Stimulated activated CD4-positive, alpha-beta T cell treated with anti-CD3 and anti-CD28 coated beads, Interleukin-12 subunit alpha, Interleukin-12 subunit beta, amount 100 ng/mL, for 48 hours (primary cell): Measurements from ENCODE around the gene TMEM94.
"Not testable (repeated sequence)": the region's sequence is repeated elsewhere in the genome, so short reads cannot be mapped to it uniquely, and the experiment has no call there.

Experiments used
- DNase-seq, 3 donors: peaks; one replicate each; pipeline ENCODE4 v3.0.0-alpha.2; 2020; ENCODE audit warnings: low read depth in 2 of 3, low spot score in 1 of 3

Gene TMEM94

DNA sequence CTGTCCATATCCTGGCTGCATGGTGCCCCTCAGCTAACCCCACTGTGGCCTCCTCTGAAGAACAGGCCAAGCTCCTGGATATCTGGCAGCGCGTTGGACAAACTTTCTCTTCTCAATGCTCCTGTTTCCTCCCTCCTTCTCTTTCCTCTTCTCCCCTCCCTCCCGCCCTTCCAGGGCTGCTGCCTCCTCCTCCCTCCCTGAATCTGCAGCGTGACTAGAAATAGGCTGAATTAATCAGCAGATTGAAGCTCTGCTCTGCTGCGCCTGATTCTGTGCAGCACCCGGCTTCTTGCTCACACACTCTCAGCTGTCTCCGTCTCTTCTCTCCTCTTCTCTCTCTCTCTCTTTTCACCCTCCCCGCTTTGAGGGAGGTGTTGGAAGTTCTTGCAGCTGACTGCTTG, 19.8 kb downstream of the TMEM94 start:
- no peak for DNase-seq

DNA sequence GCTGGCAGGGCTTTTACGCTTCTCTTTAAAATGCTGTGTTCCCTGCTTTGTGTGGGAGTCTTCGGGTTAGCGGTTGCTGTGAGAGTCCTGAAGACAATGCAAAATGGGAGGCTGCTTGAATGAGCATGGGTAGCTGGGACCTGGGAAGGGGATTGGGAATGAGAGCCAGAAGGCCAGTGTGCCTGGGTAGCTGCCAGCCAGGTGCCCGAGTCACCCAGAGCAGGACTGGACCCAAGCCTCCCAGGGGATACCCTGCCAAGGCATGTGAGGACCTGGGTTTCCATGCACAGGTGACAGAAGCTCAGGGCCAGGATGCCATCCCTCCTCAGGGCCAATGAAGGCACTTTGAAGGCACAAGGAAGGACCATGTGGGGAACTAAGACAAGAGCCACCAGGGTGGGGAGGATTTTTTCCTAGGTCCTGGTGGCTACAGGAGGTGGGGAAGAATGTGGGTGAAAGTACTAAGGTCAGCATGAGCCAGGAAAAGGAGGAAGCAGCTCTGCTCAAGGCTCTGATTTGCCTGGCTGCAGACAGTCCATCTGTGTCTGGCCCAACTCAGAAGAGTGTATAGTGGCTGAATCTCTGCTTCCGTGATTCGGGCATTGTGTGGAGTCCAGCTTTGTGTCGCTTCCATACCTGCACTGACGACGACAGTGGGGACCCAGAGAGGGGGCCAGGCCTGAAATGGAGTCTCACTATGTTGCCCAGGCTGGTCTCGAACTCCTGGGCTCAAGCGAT, 20.5 kb downstream of the TMEM94 start:
- DNase-seq: no peak

DNA sequence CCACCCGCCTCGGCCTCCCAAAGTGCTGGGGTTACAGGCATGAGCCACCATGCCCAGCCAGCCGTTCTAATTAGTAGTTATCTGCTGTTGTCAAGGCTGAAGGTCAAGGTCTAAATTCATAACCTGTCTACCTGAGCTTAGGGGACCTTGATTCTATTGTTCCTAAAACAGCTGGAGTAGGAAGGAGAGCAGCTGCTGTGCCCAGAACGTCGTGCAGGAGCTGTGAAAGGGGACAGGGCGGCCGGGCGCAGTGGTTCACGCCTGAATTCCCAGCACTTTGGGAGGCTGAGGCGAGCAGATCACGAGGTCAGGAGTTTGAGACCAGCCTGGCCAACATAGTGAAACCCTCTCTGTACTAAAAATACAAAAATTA, 21.0 kb downstream of the TMEM94 start:
- DNase-seq: not testable (repeated sequence)

DNA sequence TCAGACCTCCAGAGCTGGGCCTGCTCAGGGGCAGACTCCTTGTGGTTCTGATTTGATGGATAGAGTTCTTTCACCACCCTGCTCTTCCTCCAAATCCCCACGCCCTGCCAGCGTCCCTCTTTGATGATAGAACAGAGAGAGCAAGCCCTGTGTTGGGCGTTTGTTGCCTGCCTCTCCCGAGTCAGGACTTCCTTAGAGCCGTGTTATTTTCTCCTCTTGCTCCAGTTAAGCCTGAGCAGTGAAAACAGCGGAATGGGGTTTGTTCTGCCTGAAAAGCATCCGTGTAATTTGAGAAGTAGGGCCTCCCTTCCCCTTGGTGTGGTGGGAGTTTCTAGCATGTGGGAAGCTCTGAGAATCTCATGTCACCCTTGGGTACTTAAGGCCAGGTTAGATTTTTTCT, 22.1 kb downstream of the TMEM94 start:
- no peak for DNase-seq

DNA sequence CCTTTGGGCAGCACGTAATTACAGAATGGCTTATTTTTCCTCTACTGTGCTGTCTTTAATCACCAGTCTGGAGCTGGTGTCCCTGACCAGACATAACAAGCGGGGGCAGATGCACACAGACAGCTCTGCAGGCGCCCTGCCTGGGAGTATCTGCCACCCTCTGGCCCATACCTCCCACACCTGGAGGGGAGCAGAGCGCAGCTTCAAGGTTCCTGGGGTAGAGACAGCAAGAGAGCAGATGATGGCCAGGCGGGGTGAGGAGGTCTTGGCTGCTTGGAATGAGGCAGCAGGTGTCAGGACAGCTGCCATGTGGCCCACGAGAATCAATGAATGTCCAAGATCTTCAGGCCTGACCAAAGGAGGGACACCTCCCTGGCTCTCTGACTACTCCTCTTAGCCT, 23.8 kb downstream of the TMEM94 start:
- no peak for DNase-seq

DNA sequence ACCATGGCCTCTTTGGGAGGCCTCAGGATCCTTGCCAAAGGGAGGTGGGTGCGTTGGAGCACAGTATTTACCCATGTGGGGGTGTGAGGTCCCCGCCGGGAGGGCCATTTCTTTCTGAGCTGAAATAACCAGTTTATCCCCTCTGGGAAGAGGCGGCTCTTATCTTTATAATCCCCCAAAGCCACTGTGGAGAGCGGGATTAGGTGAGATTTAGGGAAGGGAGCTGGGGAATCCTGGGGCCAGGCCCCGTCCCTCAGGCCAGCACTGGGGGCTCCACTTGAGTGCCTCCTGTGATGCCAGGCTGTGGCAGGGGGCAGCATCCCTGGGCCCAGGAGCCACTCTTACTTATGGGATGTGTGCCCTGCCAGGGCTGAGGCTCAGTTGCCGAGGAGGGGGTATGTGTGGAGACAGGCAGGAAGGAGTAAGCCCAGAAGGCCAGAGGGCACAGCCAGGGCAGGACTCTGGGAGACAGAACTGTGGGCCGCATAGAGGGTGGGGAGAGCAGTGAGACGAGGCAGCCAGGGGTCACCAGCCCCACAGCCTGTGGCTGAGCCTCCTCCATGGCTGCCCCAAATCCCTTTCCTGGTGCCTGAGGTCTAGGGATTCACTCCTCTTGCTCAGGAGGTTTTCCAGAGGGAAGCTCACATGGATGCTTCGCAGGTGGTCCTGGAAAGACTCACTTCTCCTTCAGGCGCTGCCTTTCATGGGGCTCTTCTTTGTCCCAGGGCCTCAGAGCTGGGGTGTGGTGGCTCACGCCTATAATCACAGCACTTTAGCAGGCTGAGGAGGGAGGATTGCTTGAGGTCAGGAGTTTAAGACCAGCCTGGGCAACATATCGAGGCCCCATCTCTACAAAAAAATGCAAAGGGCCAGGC, 25.0 kb downstream of the TMEM94 start:
- DNase-seq: no peak

DNA sequence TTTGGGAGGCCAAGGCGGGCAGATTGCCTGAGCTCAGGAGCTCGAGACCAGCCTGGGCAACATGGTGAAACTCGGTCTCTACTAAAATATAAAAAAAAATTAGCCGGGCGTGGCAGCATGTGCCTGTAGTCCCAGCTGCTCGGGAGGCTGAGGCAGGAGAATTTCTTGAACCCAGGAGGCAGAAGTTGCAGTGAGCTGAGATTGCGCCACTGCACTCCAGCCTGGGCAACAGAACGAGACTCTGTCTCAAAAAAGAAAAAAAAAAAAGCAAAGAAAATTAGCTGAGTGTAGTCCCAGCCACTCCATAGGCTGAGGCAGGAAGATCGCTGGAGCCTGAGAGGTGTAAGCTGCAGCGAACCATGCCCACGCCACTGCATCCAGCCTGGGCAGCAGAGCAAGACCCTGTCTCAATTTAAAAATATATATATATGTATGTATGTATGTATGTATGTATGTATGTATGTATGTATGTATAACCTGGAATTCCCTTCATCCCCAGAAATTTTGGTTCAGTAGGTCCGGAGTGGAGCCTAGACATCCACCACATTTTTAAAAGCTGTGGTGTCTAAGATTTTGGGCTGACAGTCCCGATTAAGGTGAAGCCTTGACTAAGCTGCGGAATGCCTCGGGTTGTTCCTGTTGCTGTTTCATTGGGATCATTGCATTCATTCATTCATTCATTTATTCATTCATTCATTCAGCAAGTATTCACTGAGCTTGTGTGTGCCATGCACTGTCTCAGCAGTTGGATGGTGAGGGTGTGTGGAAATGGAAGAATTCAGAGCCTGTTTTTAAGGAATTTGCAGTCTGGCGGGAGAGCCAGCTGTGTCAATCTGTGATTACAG, 25.9 kb downstream of the TMEM94 start:
- DNase-seq: no peak

DNA sequence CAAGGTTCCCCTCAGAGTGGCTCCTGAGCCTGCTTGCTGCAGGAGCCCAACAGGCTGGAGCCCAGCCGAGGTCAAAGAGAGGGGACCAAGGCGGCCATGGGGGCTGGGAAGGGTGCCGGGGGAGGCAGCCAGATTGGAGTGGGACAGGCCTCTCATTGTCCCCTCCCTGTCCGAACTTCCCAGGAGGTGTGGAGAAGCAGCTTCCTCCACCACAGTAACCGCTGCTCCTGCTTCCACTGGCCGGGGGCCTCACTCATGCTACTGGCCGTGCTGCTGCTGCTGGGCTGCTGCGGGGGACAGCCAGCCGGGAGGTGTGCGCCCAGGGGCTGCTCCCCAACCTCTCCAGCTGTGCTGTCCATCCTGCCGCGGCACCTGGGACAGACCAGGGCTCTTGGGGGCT, 29.3 kb downstream of the TMEM94 start:
- DNase-seq: no peak

DNA sequence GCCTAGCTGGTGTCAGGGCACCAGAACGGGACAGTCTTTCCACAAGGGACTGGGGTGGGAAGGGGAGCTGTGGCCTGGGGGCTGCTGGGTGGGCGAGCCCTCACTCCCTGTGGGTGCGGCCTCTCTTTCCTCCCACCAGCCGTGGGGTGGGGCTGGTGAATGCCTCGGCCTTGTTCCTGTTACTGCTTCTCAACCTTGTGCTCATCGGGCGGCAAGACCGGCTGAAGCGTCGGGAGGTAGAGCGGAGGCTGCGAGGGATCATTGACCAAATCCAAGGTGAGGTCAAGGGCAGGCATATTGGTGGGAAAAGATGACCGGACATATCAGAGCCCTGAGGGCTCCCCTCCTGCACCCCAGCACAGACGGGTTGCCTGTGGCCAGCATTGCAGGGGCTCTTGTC, 29.7 kb downstream of the TMEM94 start:
- no peak for DNase-seq

DNA sequence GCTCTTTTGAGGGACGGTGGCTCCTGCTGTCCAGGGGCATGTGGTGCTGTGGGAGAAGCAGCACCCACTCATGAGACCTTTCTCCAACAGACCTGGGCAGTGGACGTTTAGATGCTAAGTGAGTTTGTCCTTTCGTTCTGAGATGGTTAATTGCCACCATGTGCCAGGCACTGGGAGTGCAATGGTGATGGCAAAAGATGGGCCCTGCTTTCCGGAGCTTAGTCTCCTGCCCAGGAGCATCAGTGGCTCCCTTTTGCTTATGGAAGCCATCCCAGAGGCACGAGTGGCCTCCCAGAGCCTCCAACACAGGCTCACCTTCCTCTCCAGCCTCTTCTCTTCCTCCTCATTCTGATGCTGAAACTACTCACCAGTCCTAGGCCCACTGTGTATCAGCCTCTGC, 30.5 kb downstream of the TMEM94 start:
- DNase-seq: no peak

DNA sequence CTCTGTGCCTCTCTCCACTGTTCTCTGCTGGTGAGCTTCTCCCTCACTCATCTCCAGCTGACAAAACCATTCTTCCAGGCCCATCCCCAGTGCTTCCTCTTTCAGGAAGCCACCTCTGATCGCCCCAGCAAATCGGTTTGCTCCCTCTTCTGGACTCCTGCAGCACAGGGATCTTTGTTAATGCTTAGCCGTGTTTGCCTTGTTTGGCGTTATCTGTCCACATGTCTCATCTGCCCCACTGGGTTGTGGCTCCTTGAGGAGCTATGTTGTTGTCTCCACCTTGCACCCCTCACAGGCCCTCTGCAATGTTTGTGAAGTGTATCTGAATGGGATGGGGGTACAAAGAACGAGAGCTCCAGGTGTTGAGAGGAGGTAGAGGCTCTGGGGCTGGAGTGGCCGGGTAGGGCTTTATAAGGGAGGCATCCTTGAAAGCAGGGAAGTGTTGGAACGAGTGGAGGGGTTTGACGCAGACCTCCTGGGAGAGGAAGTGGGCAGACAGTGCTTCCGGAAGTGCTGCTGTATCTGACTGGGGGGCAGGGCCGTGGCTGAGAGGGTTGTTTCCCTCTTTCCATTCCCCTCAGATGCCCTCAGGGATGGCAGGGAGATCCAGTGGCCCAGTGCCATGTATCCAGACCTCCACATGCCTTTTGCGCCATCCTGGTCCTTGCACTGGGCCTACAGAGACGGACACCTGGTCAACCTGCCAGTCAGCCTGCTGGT, 31.1 kb downstream of the TMEM94 start:
- peak in 2 of 3 donors; percentile 5 to 26 for DNase-seq

DNA sequence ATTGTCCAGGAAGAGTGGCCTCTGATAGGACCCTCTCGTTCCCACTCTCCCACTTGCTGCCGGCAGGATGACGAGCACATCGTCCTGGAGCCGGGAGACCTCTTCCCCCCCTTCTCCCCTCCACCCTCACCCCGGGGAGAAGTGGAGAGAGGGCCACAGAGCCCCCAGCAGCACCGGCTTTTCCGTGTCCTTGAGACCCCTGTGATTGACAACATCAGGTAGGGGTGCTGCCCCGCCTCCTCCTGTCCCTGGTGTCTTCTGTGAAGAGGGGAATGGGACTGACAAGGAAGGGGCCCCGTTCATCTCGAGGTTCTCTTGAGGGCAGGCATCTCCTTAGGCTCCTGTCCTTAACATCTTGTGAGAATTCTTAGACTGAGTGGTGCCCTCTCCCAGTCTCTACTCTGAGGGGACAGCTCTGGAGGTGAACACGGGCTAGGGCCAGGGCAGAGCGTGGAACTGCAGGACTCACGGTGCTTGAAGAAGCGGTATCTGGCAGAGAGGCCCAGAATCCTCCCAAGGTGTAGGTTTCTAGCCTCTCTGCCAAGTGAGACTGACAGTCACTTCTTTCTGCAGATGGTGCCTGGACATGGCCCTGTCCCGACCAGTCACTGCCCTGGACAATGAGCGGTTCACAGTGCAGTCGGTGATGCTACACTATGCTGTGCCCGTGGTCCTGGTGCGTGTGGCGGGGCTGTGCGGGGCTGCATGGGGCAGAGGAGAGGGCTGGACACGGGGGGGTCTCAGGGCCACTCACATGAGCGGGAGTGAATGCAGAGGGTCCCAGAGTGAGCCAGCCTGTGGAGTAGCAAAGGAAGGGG, 32.5 kb downstream of the TMEM94 start:
- no peak for DNase-seq

DNA sequence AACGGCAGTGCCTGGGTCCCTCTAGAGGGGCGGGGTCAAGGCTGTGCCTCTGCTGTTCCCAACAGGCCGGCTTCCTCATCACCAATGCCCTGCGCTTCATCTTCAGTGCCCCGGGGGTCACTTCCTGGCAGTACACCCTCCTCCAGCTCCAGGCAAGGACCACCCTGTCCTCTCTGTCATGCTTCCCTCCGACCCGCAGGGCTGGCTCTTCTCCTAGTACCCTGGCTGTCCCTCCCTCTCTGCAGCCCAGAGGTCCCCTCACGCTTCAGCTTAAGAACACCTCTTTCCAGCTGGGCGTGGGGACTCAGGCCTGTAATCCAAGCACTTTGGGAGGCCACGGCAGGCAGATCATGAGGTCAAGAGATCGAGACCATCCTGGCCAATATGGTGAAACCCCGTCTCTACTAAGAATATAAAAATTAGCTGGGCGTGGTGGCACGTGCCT, 33.1 kb downstream of the TMEM94 start:
- DNase-seq: no peak

DNA sequence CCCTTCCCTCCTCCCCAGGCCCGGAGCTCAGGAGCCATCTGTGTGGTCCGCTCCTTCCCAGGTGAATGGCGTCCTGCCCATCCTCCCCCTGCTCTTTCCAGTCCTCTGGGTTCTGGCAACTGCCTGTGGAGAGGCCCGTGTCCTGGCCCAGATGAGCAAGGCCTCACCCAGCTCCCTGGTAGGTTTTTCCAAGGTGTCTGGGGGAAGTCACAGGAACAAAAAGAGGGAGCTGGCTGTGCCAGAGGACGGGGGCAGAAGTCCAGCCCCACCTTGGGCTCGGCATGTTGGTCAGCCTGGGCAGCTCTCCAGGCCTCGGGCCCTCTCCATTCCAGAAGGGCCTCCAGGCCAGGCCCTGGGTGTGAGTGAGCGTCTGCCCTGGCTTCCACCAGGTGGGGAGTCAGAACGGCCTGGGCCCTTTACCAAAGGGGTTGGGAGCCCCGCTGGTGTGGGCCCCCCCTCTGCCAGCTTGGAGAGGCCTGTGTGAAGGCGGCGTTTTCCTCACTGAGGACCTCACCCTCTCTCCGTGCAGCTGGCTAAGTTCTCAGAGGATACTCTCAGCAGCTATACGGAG, 33.8 kb downstream of the TMEM94 start:
- DNase-seq: no peak

DNA sequence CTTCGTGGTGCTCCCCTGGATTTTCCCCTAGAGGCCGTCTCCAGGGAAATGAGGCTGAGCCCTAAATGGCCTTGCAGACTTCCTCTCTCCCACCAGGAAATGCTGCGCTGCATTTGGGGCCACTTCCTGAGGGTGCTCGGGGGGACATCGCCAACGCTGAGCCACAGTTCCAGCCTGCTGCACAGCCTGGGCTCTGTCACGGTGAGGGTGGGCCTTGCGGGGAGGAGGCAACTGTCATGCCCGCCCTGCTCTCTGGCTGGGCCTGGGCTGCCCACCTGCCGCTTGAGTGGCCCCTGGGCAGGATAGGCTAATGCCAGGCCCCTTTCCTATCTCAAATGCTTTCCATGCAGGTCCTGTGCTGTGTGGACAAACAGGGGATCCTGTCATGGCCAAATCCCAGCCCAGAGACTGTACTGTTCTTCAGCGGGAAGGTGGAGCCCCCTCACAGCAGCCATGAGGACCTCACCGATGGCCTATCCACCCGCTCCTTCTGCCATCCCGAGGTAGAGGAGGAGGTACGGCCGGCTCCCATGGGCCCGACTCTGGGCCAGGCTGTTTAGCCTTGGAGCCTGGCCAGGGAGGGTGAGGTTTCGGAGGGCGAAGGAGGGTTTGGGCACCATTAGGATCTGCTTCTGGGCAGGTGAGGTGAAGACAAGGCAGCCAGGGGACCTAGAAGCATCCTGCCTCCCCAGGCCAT, 34.7 kb downstream of the TMEM94 start:
- DNase-seq: no peak

DNA sequence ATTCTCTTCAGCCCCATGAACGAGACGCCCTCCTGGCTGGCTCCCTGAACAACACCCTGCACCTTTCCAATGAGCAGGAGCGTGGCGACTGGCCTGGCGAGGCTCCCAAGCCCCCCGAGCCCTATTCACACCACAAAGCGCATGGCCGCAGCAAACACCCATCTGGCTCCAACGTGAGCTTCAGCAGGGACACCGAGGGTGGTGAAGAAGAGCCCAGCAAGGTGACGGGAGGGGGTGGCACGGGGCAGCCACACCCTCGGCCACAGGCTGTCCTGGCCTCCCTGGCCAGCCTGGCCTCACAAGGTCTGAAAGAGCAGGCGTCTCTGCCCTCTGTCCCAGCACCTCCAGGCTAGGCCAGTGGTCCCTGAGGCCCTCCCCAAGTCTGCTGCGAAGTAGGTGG, 35.2 kb downstream of the TMEM94 start:
- no peak for DNase-seq

DNA sequence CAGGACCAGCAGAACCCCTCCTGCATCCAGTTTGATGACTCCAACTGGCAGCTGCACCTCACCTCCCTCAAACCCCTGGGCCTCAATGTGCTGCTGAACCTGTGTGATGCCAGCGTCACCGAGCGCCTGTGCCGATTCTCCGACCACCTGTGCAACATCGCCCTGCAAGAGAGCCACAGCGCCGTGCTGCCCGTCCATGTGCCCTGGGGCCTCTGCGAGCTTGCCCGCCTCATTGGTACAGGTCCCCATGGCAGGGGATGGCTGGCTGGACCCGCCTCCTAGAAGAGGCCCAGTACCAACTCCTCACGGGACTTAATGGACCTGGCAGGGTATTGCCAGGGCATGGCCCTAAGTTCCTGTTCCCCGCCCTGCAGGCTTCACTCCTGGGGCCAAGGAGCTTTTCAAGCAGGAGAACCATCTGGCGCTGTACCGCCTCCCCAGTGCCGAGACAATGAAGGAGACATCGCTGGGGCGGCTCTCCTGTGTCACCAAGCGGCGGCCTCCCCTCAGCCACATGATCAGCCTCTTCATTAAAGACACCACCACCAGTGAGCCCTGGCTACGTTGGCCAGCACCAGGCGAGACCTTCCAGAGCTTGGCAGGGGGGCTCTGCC, 36.2 kb downstream of the TMEM94 start:
- DNase-seq: no peak

DNA sequence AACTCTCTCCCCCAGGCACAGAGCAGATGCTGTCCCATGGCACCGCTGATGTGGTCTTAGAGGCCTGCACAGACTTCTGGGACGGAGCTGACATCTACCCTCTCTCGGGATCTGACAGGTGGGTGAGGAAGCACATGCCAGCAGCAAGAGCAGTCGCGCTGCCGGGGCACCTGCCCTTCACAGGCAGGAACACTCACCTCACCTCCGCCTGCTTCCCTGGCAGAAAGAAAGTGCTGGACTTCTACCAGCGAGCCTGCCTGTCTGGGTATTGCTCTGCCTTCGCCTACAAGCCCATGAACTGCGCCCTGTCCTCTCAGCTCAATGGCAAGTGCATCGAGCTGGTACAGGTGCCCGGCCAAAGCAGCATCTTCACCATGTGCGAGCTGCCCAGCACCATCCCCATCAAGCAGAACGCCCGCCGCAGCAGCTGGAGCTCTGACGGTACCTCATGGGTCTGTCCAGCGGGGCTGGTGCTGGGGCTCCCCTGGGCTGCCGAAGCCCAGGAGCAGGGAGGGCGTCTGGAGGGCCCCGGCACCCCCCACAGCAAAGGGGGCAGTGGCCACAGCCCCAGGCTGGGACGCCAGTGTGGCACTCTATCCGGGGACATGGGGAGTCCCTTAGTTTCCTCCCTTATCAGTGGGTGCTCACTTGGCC, 37.2 kb downstream of the TMEM94 start:
- DNase-seq: no peak
